Measurements from ENCODE around the gene SRRM5.

- TF ChIP-seq, protein P1, sequence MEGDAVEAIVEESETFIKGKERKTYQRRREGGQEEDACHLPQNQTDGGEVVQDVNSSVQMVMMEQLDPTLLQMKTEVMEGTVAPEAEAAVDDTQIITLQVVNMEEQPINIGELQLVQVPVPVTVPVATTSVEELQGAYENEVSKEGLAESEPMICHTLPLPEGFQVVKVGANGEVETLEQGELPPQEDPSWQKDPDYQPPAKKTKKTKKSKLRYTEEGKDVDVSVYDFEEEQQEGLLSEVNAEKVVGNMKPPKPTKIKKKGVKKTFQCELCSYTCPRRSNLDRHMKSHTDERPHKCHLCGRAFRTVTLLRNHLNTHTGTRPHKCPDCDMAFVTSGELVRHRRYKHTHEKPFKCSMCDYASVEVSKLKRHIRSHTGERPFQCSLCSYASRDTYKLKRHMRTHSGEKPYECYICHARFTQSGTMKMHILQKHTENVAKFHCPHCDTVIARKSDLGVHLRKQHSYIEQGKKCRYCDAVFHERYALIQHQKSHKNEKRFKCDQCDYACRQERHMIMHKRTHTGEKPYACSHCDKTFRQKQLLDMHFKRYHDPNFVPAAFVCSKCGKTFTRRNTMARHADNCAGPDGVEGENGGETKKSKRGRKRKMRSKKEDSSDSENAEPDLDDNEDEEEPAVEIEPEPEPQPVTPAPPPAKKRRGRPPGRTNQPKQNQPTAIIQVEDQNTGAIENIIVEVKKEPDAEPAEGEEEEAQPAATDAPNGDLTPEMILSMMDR (IDR thresholded peaks at IDR 0.05), result no peak
- TF ChIP-seq POLR2A (IDR thresholded peaks at IDR 0.05), result no peak
These were observed 7.0 kb downstream of the SRRM5 start for GRCh38 chr19:43618921-43619261.
